IMR-90 (cell line): ENCODE data around the gene TCF4. TPM values are rescaled to one million over a fixed set of nuclear protein-coding genes. Genes with fewer than 3 reads are reported as not detected.

Experiments
- ATAC-seq: fragments of 200-7000 bp; cut with Tn5 transposase; 2 replicates; pipeline ENCODE4 v1.9.1; 2020; ENCODE audit warnings: low read depth, mild to moderate bottlenecking, moderate library complexity
- BruUV-seq: library from RNA; stranded (reverse); fragments of 400-500 nt; replicated peaks from 2 replicates; lab custom pipeline; 2021; lab: Mats Ljungman, UMichigan
- CTCF ChIA-PET: fragments of 300-600 bp; formaldehyde crosslinking; extraction: SDS; loops from one replicate; lab custom pipeline; 2021; ENCODE audit warnings: antibody characterized with exemption; lab: Yijun Ruan, JAX
- POLR2A ChIA-PET: fragments of 300-600 bp; sonication (Branson Sonifier 250); formaldehyde crosslinking; loops from one replicate; lab custom pipeline; 2022; ENCODE audit warnings: antibody characterized with exemption; ENCODE audit not compliant: unreplicated experiment; lab: Charles Lee
- DNase-seq: peaks from one replicate; pipeline ENCODE4 v3.0.0; 2013
- H2AFZ ChIP-seq: replicated peaks from 2 replicates; pipeline ENCODE3; 2013; ENCODE audit warnings: low read length, mild to moderate bottlenecking; ENCODE audit not compliant: poor library complexity
- H2AK5ac ChIP-seq: 2 replicates; pipeline ENCODE4 v1.6.1; 2013; ENCODE audit warnings: low read depth, low read length, inconsistent platforms
- H2AK9ac ChIP-seq: replicated peaks from 2 replicates; pipeline ENCODE3; 2013; ENCODE audit warnings: mild to moderate bottlenecking, low read depth, low read length, moderate library complexity; ENCODE audit not compliant: poor library complexity
- H2BK120ac ChIP-seq: 2 replicates; pipeline ENCODE4 v1.6.1; 2013; ENCODE audit warnings: low read depth, low read length, inconsistent platforms
- H2BK15ac ChIP-seq: 3 replicates; pipeline ENCODE4 v1.6.1; 2013; ENCODE audit warnings: low read depth, low read length, inconsistent platforms
- H2BK20ac ChIP-seq: 2 replicates; pipeline ENCODE4 v1.6.1; 2013; ENCODE audit warnings: low read depth, mild to moderate bottlenecking, inconsistent platforms, low read length, moderate library complexity
- H2BK5ac ChIP-seq: 2 replicates; pipeline ENCODE4 v1.6.1; 2013; ENCODE audit warnings: mild to moderate bottlenecking, low read depth, low read length, inconsistent platforms; ENCODE audit not compliant: poor library complexity, severe bottlenecking
- H3K14ac ChIP-seq: replicated peaks from 2 replicates; pipeline ENCODE4 v1.6.1; 2013; ENCODE audit warnings: low read depth, low read length, inconsistent platforms
- H3K18ac ChIP-seq: 2 replicates; pipeline ENCODE4 v1.6.1; 2013; ENCODE audit warnings: low read depth, low read length, control low read depth
- H3K23ac ChIP-seq: 2 replicates; pipeline ENCODE4 v1.6.1; 2013; ENCODE audit warnings: low read depth, low read length, inconsistent platforms
- H3K27ac ChIP-seq: 2 replicates; pipeline ENCODE4 v1.5.1; 2013; ENCODE audit warnings: mild to moderate bottlenecking, control low read depth, low read length; ENCODE audit not compliant: insufficient read depth
- H3K27me3 ChIP-seq: 2 replicates; pipeline ENCODE4 v1.6.1; 2013; ENCODE audit warnings: low read length; ENCODE audit not compliant: control insufficient read depth, insufficient read depth
- H3K36me3 ChIP-seq: 2 replicates; pipeline ENCODE4 v1.6.1; 2013; ENCODE audit warnings: low read length, mixed read lengths; ENCODE audit not compliant: control insufficient read depth, insufficient read depth
- H3K4ac ChIP-seq: 2 replicates; pipeline ENCODE4 v1.6.1; 2013; ENCODE audit warnings: low read depth, low read length, inconsistent platforms
- H3K4me1 ChIP-seq: 2 replicates; pipeline ENCODE4 v1.6.1; 2013; ENCODE audit warnings: low read length, mixed read lengths; ENCODE audit not compliant: control insufficient read depth, insufficient read depth
- H3K4me2 ChIP-seq: 2 replicates; pipeline ENCODE4 v1.6.1; 2013; ENCODE audit warnings: low read depth, mild to moderate bottlenecking, control low read depth, low read length, moderate library complexity
- H3K4me3 ChIP-seq: 2 replicates; pipeline ENCODE4 v1.5.1; 2013; ENCODE audit warnings: low read depth, mild to moderate bottlenecking, control low read depth, low read length, moderate library complexity; ENCODE audit not compliant: insufficient read depth
- H3K56ac ChIP-seq: 2 replicates; pipeline ENCODE4 v1.6.1; 2013; ENCODE audit warnings: low read length, inconsistent platforms; ENCODE audit not compliant: insufficient read depth; ENCODE audit errors: extremely low read depth
- H3K79me1 ChIP-seq, 2 experiments: 2 replicates each; pipeline ENCODE4 v1.6.1; 2013; ENCODE audit warnings: low read length in 2 of 2, inconsistent platforms in 1 of 2, low read depth in 1 of 2
- H3K9ac ChIP-seq: 2 replicates; pipeline ENCODE4 v1.6.1; 2013; ENCODE audit warnings: low read depth, low read length, control low read depth
- H3K9me1 ChIP-seq: 2 replicates; pipeline ENCODE4 v1.6.1; 2013; ENCODE audit warnings: low read length, inconsistent platforms; ENCODE audit not compliant: insufficient read depth
- H3K9me3 ChIP-seq: 2 replicates; pipeline ENCODE4 v1.6.1; 2013; ENCODE audit warnings: low read length; ENCODE audit not compliant: control insufficient read depth, insufficient read depth
- H4K20me1 ChIP-seq: 2 replicates; pipeline ENCODE4 v1.6.1; 2013; ENCODE audit warnings: low read length, inconsistent platforms; ENCODE audit not compliant: insufficient read depth
- H4K5ac ChIP-seq: 2 replicates; pipeline ENCODE4 v1.6.1; 2013; ENCODE audit warnings: mild to moderate bottlenecking, low read depth, low read length, control low read depth
- H4K8ac ChIP-seq, 2 experiments: 2 replicates each; pipeline ENCODE4 v1.6.1; 2013; ENCODE audit warnings: low read depth in 2 of 2, low read length in 2 of 2, control low read depth in 1 of 2, inconsistent platforms in 1 of 2
- H4K91ac ChIP-seq: 2 replicates; pipeline ENCODE4 v1.6.1; 2013; ENCODE audit warnings: low read depth, low read length, inconsistent platforms; ENCODE audit not compliant: insufficient read depth
- CEBPB ChIP-seq: IDR thresholded peaks from 2 replicates; pipeline ENCODE4 v1.6.1; 2012; ENCODE audit warnings: low read depth, low read length, improper control_type of control experiment
- CHD1 ChIP-seq: IDR thresholded peaks from 2 replicates; pipeline ENCODE4 v1.6.1; 2012; ENCODE audit warnings: low read depth, low read length, improper control_type of control experiment
- CTCF ChIP-seq: conservative IDR thresholded peaks from 2 replicates; pipeline ENCODE4 v1.5.1; 2012; ENCODE audit warnings: mild to moderate bottlenecking, low read depth, low read length, improper control_type of control experiment
- FOS ChIP-seq: fragments of 150-350 bp; IDR thresholded peaks from 2 replicates; pipeline ENCODE4 v1.6.1; 2016; ENCODE audit warnings: low read depth, low read length
- MAFK ChIP-seq: IDR thresholded peaks from 2 replicates; pipeline ENCODE4 v1.6.1; 2012; ENCODE audit warnings: low read depth, low read length, improper control_type of control experiment
- NFE2L2 ChIP-seq: fragments of 150-350 bp; IDR thresholded peaks from 2 replicates; pipeline ENCODE4 v1.6.1; 2016; ENCODE audit warnings: low read depth, mild to moderate bottlenecking, low read length
- POLR2A ChIP-seq: IDR thresholded peaks from 2 replicates; pipeline ENCODE4 v1.6.1; 2012; ENCODE audit warnings: mild to moderate bottlenecking, low read depth, low read length
- RAD21 ChIP-seq: IDR thresholded peaks from 2 replicates; pipeline ENCODE4 v1.6.1; 2012; ENCODE audit warnings: low read length, improper control_type of control experiment
- RCOR1 ChIP-seq: IDR thresholded peaks from 2 replicates; pipeline ENCODE4 v1.6.1; 2012; ENCODE audit warnings: mild to moderate bottlenecking, low read length, improper control_type of control experiment; ENCODE audit not compliant: insufficient replicate concordance
- RFX5 ChIP-seq: IDR thresholded peaks from 2 replicates; pipeline ENCODE4 v1.8.0; 2012; ENCODE audit warnings: low read depth, mild to moderate bottlenecking, low read length, moderate library complexity
- SMC3 ChIP-seq: fragments of 150-350 bp; IDR thresholded peaks from 2 replicates; pipeline ENCODE4 v1.6.1; 2016; ENCODE audit warnings: low read depth, mild to moderate bottlenecking, antibody characterized with exemption, low read length, moderate library complexity
- USF2 ChIP-seq: fragments of 150-350 bp; IDR thresholded peaks from 2 replicates; pipeline ENCODE4 v1.6.1; 2017; ENCODE audit warnings: mild to moderate bottlenecking, antibody characterized with exemption, low read length, low read depth
- WGBS, 2 experiments: methylation state at CpG; one replicate each; pipeline versions ENCODE4 v1.1.5 to v1.1.7; 2013; ENCODE audit warnings: missing lambda C conversion rate in 2 of 2; ENCODE audit not compliant: insufficient read length in 1 of 2; ENCODE audit errors: extremely low coverage in 2 of 2; 5-methylcytosine and 5-hydroxymethylcytosine counted together
- dilution Hi-C: fragments of 300-500 bp; cut with HindIII; formaldehyde crosslinking; loops from one replicate; pipeline ENCODE4 v1.14.3; 2018; ENCODE audit warnings: low sequenced_read_pairs; ENCODE audit not compliant: unreplicated experiment
- in situ Hi-C: fragments of 300-500 bp; cut with MboI; formaldehyde crosslinking; loops from 3 replicates; pipeline ENCODE4 v1.14.3; 2019; ENCODE audit warnings: low sequenced_read_pairs, inconsistent platforms, mixed read lengths
- intact Hi-C: fragments of 100-400 bp; cut with micrococcal nuclease; formaldehyde crosslinking; loops from 2 replicates; pipeline ENCODE4 v1.10.0; 2022
- polyA plus RNA-seq, 3 experiments: library from polyadenylated mRNA; depleted of rRNA; stranded (reverse); fragments of >200 nt; gene quantifications; 2 replicates each; pipeline ENCODE4 v1.2.3, GENCODE V29; 2012; ENCODE audit warnings: low replicate concordance in 1 of 3
- total RNA-seq: library from RNA; depleted of rRNA; stranded (reverse); fragments of >200 nt; gene quantifications from 2 replicates; pipeline ENCODE4 v1.2.3, GENCODE V29; 2012

The TCF4 gene
- total and polyA plus RNA-seq, 2 of the 4 experiments (the other 2 are of a cell fraction), result 30.0 to 87.1 TPM

GRCh38 chr18:55448420-55448819 lies 139.6 kb downstream of the TCF4 start:
- intact Hi-C loops (no loop called here), in situ Hi-C loops (no loop called here), dilution Hi-C loops (no loop called here)
- TF ChIP-seq CEBPB (no peak), RFX5 (no peak), SMC3 (no peak), RAD21 (no peak), POLR2A (no peak), FOS (no peak), USF2 (no peak), MAFK (no peak), RCOR1 (no peak), CTCF (no peak), NFE2L2 (no peak), CHD1 (no peak)
- Histone ChIP-seq H2BK5ac (no peak overlapping the region), H3K4me1 (no peaks in the 10 kb centered on the region), H3K9me3 (peaks cover 3% of the 10 kb centered on the region; the same call in 1 of the 2 replicates), H3K23ac (no peak overlapping the region), H3K4ac (no peak overlapping the region), H2BK20ac (no peak overlapping the region), H4K5ac (no peak overlapping the region; the same call in 1 of the 2 replicates), H2AFZ (no peak overlapping the region), H3K14ac (no peak overlapping the region), H3K36me3 (peaks cover 2% of the 10 kb centered on the region; the same call in 1 of the 2 replicates), H3K9ac (no peak overlapping the region), H3K56ac (no peak overlapping the region), H3K9me1 (peaks cover 3% of the 10 kb centered on the region; the same call in 1 of the 2 replicates), H3K79me1 (peaks cover 48 to 91% of the 10 kb centered on the region in 2 experiments), H3K27me3 (no peaks in the 10 kb centered on the region), H3K4me2 (no peak overlapping the region), H2AK5ac (no peak overlapping the region), H2BK120ac (no peak overlapping the region), H2AK9ac (no peak overlapping the region), H3K18ac (no peak overlapping the region), H4K20me1 (peaks cover 15% of the 10 kb centered on the region; the same call in 1 of the 2 replicates), H4K8ac (no peak overlapping the region), H4K91ac (no peak overlapping the region), H2BK15ac (no peak overlapping the region), H3K27ac (no peak overlapping the region), H3K4me3 (no peak overlapping the region)
- no peak for DNase-seq
- 87% methylated on average over 3 of the region's 4 CpGs; no CpG with 5 or more reads in 1 of the 2 experiments for WGBS, 2 experiments
- POLR2A ChIA-PET, result no interaction called here
- no TSS peak for BruUV-seq
- CTCF ChIA-PET, result interaction anchor here (0.7 kb wide), 1 partner anchor 92 kb away, joined by 3 read pairs; no protein-coding TSS in a partner anchor
- no peak for ATAC-seq
